Measurements from ENCODE around the gene UBR4.

DNA sequence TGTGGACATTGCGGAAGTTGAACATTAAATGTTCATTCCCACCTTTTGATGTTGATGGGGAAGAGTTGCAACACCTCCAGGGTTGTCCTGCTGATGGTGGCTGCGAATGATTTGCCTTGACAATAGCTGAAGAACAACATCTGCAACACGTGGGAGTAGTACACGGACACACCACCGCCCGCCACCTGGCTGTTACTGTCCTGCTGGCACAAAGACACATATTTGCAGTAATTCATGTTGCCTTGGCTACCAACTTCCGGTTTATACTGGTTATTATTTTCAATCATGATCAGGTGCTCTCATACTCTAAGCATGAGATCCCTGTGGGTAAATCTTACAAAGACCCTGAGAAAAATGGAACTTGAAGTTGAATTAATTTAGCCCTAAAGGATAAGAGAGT is 55.2 kb downstream of the UBR4 start:
- TF ChIP-seq, protein P1, sequence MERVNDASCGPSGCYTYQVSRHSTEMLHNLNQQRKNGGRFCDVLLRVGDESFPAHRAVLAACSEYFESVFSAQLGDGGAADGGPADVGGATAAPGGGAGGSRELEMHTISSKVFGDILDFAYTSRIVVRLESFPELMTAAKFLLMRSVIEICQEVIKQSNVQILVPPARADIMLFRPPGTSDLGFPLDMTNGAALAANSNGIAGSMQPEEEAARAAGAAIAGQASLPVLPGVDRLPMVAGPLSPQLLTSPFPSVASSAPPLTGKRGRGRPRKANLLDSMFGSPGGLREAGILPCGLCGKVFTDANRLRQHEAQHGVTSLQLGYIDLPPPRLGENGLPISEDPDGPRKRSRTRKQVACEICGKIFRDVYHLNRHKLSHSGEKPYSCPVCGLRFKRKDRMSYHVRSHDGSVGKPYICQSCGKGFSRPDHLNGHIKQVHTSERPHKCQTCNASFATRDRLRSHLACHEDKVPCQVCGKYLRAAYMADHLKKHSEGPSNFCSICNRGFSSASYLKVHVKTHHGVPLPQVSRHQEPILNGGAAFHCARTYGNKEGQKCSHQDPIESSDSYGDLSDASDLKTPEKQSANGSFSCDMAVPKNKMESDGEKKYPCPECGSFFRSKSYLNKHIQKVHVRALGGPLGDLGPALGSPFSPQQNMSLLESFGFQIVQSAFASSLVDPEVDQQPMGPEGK (CRISPR knock-in tag; IDR thresholded peaks at IDR 0.05; ENCODE audit: borderline replicate concordance), result no peak
- TF ChIP-seq ARNTL (CRISPR knock-in tag; IDR thresholded peaks at IDR 0.05; ENCODE audit: borderline replicate concordance, low read depth) (no peak), ISL1 (CRISPR knock-in tag; IDR thresholded peaks at IDR 0.05) (no peak), TCF4 (CRISPR knock-in tag; IDR thresholded peaks at IDR 0.05; ENCODE audit: borderline replicate concordance) (no peak), ZNF565 (CRISPR knock-in tag; conservative IDR thresholded peaks at IDR 0.05; ENCODE audit: low read depth) (no peak), ZNF70 (CRISPR knock-in tag; IDR thresholded peaks at IDR 0.05) (no peak), ZC3H10 (CRISPR knock-in tag; IDR thresholded peaks at IDR 0.05) (no peak), SNAI2 (CRISPR knock-in tag; IDR thresholded peaks at IDR 0.05) (no peak), BACH2 (CRISPR knock-in tag; IDR thresholded peaks at IDR 0.05; ENCODE audit: borderline replicate concordance) (no peak), ZFP30 (CRISPR knock-in tag; IDR thresholded peaks at IDR 0.05) (no peak), ZNF8 (CRISPR knock-in tag; IDR thresholded peaks at IDR 0.05) (no peak), RARB (CRISPR knock-in tag; IDR thresholded peaks at IDR 0.05) (no peak)
